GM19452 (cell line): ENCODE measurements around the gene VENTX.

Experiments
- ATAC-seq: cut with Tn5 transposase; IDR thresholded peaks from one replicate; pipeline ENCODE4 v1.9.1; 2021; ENCODE audit not compliant: unreplicated experiment

VENTX gene

DNA sequence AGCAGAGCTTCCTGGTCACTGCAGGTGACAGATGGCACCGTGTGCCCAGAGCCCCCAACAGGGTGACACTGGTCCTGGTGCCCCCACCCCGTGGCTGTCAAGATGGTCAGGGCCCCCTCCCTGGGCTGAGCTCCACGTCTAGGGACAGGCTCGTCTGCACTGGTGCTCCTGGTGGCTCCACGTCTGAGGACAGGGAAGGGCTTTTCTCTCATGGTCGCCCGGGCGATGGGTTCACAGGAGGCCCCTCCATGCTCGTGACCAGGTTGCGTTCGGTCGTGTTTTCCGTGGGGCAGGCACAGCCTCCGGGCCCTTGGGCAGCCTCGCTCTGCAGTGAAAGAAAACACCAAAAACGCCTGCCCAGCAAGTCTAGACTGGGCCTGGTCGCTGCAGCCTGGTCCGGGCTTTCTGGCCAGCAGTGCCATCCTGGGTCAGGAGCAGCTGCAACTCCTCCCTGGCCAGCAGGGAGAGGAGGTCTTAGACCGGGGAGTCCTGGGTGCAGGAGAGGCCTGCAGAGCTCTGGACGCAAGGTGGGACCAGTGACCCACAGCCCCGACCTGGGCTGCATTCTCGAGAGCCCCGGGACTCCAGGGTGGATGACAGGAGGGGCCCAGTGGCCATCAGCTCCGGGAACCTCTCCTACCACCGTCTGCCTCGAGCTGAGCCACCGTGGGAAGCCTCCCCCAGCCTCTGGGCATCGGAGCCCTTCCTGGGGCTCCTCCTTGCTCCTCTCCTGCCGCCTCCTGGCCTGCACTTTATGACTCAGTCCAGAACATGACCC is 35.5 kb upstream of the VENTX start:
- ATAC-seq: no peak

DNA sequence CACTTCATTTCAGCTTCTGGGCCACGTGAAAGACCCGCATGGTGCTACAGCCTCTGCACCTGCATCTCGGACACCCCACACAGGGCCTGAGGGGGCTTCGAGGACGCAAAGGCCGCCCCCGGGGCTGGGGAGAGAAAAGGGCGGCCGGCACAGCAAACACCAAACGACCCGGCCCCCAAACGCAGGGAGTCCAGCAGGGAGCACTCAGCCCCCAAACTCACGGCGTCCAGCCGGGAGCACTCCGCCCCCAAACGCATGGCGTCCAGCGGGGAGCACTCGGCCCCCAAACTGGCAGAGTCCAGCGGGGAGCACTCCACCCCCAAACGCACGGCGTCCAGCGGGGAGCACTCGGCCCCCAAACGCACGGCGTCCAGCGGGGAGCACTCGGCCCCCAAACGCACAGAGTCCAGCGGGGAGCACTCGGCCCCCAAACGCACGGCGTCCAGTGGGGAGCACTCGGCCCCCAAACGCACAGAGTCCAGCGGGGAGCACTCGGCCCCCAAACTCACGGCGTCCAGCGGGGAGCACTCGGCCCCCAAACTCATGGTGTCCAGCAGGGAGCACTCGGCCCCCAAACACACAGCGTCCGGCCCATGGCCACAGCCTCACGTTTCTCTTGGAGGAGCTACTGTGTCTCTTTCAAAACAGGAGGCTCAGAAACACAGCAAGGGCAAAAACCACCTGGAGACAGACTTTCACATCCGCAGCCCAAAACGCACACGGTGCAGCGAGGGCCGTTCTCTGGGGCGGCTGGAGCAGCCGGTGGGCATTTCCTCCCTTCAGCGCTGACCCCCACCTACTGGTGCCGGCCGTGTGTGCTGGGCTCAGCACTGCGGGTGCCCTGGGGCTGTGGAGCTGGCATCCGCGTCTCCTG is 34.6 kb upstream of the VENTX start:
- ATAC-seq: no peak

DNA sequence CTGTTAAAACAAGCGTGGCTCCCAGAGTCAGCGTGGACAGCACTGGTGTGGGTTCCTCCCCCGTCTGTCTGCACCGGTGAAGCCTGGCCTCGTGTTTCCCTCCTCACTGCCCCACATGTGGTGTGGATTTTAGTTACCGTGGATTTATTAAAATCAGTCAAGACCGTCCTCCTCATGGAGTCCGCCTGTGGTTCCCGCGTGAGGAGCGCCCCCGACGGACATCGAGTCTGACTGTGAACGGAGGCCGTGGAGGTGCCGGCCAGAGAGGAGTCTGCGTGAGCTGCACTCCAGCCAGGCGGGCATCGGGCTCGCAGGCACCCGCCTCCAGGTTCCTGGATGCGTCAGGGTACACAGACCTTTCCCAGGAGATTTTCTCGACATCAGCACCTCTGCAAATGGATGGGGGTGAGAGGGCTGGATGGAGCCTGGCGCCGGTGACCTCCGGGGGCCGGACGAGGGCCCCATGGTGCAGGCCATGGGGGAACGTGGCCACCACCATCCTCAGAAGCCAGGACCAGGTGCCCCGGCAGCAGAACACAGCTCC is 33.9 kb upstream of the VENTX start:
- no peak for ATAC-seq

- ATAC-seq: no peak
Observed at GRCh38 chr10:133204226-133205015, 33.2 kb upstream of the VENTX start.

DNA sequence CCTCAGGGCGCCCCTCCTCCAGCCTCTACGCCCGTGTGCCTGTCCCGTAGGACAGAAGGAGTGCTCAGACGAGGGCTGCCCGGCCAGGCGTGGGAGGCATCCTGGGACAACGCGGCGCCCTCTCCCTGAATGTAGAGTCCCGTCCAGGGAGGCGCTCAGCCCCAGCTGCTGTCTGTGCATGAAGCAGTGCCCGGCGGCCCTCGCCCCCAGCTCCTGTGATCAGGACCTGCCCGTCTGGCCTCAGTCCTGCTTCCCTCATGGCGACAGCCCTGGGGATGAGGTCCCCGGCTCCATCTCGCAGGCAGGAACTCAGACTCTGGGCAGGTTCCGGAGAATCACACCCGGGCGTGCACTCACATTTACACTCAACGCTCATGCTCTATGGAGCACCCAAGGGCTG is 32.5 kb upstream of the VENTX start:
- ATAC-seq: no peak

DNA sequence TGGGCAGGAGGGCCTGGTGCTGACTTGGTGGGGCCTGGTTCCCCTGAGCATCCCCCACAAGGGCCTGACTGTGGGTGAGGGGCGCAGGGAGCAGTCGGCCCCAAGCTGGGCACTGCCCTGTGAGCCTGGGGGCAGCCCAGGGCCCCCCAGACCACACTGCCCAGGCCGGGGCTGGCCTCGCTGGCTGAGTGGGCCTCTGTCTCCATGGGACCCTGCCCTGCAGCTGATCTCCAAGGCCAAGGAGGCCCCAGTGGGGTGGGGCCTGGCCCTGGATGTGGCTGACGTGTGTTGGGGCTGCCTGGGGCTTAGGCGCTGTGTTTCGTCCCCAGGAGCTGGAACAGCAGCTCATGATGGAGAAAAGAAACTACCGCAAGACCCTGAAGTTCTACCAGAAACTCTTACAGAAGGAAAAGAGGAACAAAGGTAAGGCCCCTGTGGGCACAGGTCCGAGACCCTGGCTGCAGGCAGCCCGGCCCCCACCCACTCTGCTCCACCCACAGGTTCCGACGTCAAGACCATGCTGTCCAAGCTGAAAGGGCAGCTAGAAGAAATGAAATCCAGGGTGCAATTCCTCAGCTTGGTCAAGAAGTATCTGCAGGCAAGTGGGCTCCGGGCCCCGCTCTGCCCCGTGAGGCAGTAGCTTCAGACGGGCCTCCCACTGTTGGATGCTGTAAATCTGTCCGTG is 31.2 kb upstream of the VENTX start:
- ATAC-seq: no peak

DNA sequence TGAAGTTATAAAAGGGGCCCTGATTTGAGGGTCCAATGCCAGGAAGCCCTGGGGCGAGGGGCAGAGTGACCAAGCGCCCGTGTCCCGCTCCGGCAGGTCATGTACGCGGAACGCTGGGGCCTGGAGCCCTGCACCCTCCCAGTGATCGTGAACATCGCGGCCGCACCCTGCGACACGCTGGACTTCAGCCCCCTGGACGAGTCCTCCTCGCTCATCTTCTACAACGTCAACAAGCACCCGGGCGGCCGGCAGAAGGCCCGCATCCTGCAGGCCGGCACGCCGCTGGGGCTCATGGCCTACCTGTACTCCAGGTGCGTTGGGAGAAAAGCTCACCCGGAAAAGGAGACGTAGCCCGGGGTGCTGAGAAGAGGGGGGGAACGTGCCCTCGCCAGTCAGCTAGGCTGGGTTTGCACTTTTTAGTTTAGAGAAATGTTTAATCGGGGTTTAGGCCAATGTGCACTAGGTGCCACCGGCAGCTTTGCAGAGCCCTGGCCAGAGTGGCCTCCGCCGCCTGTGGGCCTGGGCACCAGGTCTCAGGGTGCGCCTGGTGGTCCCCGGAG is 30.5 kb upstream of the VENTX start:
- no peak for ATAC-seq

- no peak for ATAC-seq
Observed at GRCh38 chr10:133207627-133208026, 30.0 kb upstream of the VENTX start.

DNA sequence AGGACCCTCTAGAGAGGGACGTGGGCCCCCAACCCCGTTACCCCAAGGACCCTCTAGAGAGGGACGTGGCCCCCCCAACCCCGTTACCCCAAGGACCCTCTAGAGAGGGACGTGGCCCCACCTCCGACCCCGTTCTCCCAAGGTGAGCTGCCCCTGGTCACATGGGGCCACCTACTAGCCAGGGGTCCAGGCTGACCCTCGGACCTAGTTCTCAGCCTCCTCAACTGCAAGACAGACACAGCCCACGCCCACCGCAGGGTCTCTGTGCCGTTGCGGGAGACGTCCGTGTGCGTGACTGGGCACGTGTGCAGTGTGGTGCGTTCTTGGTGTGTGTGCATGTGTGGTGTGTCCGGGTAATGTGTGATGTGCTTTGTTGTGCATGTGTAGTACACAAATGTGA is 29.2 kb upstream of the VENTX start:
- ATAC-seq: no peak

DNA sequence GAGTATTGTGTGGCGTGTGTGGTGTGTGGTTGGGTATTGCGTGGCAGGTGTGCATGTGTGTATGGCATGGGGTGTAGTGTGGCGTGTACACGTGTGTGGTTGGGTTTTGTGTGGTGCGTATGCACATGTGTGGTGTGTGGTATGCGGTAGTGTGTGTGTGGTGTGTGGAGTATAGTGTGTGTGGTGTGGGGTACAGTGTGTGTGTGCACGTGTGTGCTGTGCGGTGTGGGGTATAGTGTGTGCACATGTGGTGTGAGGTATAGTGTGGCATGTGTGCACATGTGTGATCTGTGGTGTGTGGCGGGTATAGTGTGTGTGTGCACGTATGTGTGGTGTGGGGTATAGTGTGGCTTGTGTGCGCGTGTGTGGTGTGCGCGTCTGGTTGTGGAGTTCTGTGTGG is 28.5 kb upstream of the VENTX start:
- no peak for ATAC-seq

DNA sequence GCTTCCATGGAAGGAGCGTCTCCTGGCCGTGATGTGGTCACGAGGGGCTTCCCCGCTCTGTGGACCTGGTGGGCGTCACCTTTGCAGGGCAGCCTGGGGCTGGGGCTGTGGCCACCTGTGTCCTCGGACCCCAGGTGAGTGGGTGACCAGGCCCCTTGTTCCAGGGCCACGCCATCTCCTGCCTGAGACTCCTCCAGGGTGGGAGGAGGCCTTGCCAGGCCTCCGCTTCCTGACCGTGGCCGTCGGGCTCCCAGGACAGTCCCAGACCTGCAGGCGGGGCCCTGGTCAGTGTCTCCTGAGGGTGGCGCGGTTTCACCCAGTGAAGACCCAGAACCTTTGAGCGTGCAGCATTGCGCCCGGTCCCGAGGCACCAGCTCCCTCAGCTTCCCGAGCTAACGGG is 28.0 kb upstream of the VENTX start:
- ATAC-seq: no peak

DNA sequence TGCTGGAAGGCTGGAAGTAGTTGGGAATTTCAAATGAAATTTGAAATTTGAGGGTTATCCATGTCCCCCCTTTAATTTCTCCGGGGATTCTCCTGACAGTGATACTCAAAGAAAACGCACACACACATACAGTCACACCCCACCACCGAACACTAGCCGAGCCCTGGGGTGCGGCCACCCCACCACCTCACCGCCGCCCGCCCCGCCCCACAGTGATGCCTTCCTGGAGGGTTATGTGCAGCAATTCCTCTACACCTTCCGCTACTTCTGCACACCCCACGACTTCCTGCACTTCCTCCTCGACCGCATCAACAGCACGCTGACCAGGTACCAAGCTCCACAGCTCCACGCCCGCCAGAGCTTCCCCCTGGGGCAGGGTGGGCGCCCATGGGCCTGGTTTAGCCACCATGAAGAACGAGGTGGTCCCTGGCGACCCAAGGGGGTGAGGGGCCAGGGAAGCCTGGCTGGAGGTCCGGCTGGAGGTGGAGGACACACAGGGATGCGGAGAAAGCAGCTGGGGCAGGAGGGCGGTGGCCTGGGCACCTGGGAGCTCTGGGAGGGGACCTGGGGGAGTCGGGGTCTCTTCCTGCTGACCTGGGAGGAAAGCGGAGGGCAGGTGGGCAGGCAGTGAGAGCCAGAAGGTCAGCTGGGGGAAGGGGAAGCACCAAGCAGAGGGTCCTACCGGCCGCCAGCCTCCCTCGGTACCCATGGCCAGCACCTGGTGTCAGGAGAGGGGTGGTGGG is 27.1 kb upstream of the VENTX start:
- no peak for ATAC-seq

GRCh38 chr10:133211141-133211830 is 26.4 kb upstream of the VENTX start:
- no peak for ATAC-seq

DNA sequence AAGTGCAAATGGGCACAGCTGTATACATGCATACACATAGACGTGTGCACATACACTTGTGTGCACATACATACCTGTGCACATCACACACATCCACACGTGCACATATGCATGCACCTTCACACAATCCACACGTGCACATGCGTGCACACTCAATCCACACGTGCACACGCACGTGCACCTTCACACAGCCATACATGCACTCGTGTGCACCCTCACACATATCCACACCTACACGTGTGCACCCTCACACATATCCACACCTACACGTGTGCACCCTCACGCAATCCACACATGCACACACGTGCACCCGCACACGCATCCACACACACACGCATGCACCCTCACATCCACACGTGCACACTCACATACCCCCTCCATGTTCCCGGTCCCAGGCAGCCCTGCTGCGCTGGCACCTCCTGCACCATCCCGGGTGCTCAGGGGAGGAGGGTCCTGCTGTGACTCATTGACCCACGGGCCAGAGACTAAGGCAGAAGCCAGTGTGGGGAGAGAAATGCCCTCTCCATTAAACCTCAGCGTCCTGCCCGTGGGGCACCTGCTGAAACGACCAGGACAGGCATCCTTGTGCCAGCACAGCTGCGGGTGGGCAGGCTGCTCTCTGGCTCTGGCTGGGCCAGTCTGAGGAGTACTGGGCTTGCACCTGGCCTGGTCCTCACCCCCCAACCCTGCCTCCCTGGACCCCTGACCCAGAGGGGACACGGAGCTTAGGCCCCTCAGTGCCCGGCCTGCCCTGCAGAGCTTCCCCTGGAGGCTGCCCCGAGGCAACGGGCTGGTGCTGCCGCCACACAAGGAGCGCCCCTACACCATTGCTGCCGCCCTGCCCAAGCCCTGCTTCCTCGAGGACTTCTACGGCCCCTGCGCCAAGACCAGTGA is 25.4 kb upstream of the VENTX start:
- ATAC-seq: no peak

DNA sequence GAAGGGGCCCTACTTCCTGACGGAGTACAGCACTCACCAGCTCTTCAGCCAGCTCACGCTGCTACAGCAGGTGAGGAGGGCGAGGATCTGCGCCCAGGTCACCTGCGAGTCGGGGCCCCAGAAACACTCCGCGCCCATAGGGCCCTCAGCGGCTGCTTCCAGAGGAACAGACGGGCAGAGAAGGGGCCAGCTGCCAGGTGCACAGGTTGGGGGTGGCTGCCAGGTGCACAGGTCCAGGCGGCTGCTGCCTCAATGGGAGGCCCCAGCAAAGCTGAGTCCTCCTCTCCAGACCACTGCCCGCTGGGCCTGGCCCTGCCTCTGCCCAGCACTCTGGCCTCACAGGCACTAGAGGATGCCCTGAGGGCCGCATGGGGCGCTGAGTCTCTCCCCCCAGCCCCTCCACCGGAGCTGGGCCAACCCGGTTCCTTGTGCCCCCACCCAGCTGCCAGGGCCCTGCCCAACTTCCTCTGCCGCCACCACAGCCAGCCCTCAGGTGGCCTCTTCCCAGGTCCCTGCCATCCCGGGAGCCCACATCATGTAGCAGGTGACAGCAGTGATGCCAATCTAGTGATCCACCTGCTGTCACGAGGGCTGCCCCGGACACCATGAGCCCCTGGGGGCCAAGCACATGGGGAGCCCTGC is 24.7 kb upstream of the VENTX start:
- no peak for ATAC-seq

DNA sequence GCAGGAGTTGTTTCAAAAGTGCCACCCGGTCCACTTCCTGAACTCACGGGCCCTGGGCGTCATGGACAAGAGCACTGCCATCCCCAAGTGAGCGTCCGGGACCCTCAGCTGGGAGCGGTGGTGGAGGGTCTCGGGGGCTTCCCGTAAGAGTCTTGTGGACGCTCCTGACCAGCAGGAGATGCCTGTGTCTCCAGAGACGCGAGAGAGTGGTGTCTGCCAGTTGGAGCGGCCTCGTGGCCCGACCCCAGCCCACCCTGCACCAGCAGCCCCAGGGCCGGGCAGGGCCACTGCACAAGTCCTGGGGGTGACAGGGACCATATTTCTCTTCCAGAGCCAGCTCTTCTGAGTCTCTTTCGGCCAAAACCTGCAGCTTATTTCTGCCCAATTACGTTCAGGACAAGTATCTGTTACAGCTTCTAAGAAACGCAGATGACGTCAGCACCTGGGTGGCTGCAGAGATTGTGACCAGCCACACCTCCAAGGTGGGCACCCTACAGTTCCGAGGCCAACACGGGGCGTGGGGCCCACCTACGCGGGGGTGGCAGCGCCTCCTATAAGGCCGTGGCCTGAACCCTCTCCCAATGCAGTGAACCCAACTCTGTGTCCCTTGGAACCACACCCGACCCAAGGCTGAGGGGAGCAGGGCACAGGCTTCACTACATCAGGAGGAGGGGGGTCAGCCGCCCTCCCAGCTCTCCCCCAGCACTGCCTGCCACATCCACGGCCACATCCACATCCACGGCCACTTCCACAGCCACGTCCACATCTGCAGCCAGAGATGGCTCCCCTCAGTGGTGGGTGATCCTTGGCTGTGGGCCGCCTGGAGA is 23.8 kb upstream of the VENTX start:
- no peak for ATAC-seq
